GM23338 (cell line): ENCODE results near the gene AIMP1. TPM values are rescaled to one million over a fixed set of nuclear protein-coding genes. Genes with fewer than 3 reads are reported as not detected.

Source experiments
- ATAC-seq: fragments of 200-7000 bp; cut with Tn5 transposase; 3 replicates; pipeline ENCODE4 v1.9.1; 2020
- DNase-seq: peaks from one replicate; pipeline ENCODE4 v3.0.0-alpha.2; 2015; ENCODE audit warnings: low spot score
- H2AFZ ChIP-seq: fragments of 200-600 bp; sonication (generic); 2 replicates; pipeline ENCODE4 v1.8.0; 2016; ENCODE audit warnings: antibody characterized with exemption, mild to moderate bottlenecking, moderate library complexity
- H3F3A ChIP-seq: fragments of 200-600 bp; sonication (generic); replicated peaks from 2 replicates; pipeline ENCODE4 v1.8.0; 2017; ENCODE audit warnings: antibody characterized with exemption, mixed run types, low read depth
- H3K27ac ChIP-seq: fragments of 200-600 bp; sonication (generic); 2 replicates; pipeline ENCODE4 v1.6.1; 2016; ENCODE audit warnings: low read depth
- H3K27me3 ChIP-seq: fragments of 200-600 bp; sonication (generic); 2 replicates; pipeline ENCODE4 v1.8.0; 2016; ENCODE audit warnings: mild to moderate bottlenecking, mixed run types, moderate library complexity; ENCODE audit not compliant: insufficient read depth
- H3K36me3 ChIP-seq: fragments of 200-600 bp; sonication (generic); 2 replicates; pipeline ENCODE4 v1.8.0; 2016; ENCODE audit warnings: mild to moderate bottlenecking; ENCODE audit not compliant: insufficient read depth
- H3K4me1 ChIP-seq: fragments of 200-600 bp; sonication (generic); 2 replicates; pipeline ENCODE4 v1.8.0; 2016; ENCODE audit warnings: mild to moderate bottlenecking, moderate library complexity; ENCODE audit not compliant: insufficient read depth
- H3K4me2 ChIP-seq: fragments of 200-600 bp; sonication (generic); 2 replicates; pipeline ENCODE4 v1.7.1; 2017; ENCODE audit warnings: mixed run types
- H3K4me3 ChIP-seq: fragments of 200-600 bp; sonication (generic); 2 replicates; pipeline ENCODE4 v1.6.1; 2016; ENCODE audit warnings: mixed run types
- H3K79me2 ChIP-seq: fragments of 200-600 bp; sonication (generic); replicated peaks from 2 replicates; pipeline ENCODE4 v1.8.0; 2017; ENCODE audit warnings: mild to moderate bottlenecking; ENCODE audit not compliant: insufficient read depth
- H3K9me2 ChIP-seq: fragments of 200-600 bp; sonication (generic); 2 replicates; pipeline ENCODE4 v1.8.0; 2017; ENCODE audit not compliant: insufficient read depth
- H4K20me1 ChIP-seq: fragments of 200-600 bp; sonication (generic); replicated peaks from 2 replicates; pipeline ENCODE4 v1.8.0; 2017; ENCODE audit warnings: mild to moderate bottlenecking; ENCODE audit not compliant: insufficient read depth
- H3K27ac Mint-ChIP-seq: 2 replicates; pipeline ENCODE4 v1.8.0; 2020; ENCODE audit warnings: inconsistent platforms, mild to moderate bottlenecking, moderate library complexity, mixed read lengths
- H3K27me3 Mint-ChIP-seq: 3 replicates; pipeline ENCODE4 v1.8.0; 2022; ENCODE audit warnings: low read depth, mild to moderate bottlenecking, moderate library complexity, mixed read lengths, inconsistent platforms; ENCODE audit not compliant: insufficient read depth, poor library complexity
- H3K36me3 Mint-ChIP-seq: 3 replicates; pipeline ENCODE4 v1.8.0; 2021; ENCODE audit warnings: low read depth, mild to moderate bottlenecking, inconsistent platforms, moderate library complexity, mixed read lengths
- H3K4me1 Mint-ChIP-seq: 3 replicates; pipeline ENCODE4 v1.8.0; 2020; ENCODE audit warnings: mild to moderate bottlenecking, inconsistent platforms, mixed read lengths
- H3K4me3 Mint-ChIP-seq: 3 replicates; pipeline ENCODE4 v1.8.0; 2021; ENCODE audit warnings: moderate library complexity, mild to moderate bottlenecking, inconsistent platforms, mixed read lengths
- H3K9me3 Mint-ChIP-seq: 3 replicates; pipeline ENCODE4 v1.8.0; 2020; ENCODE audit warnings: moderate library complexity, mild to moderate bottlenecking, inconsistent platforms, mixed read lengths
- EZH2phosphoT487 ChIP-seq: fragments of 200-600 bp; sonication (generic); IDR thresholded peaks from one replicate; pipeline ENCODE4 v1.8.1; 2018; ENCODE audit warnings: antibody characterized with exemption; ENCODE audit not compliant: unreplicated experiment
- JUNB ChIP-seq: IDR thresholded peaks from one replicate; pipeline ENCODE4 v1.6.1; 2016; ENCODE audit warnings: antibody characterized with exemption; ENCODE audit not compliant: unreplicated experiment
- NANOG ChIP-seq: IDR thresholded peaks from 2 replicates; pipeline ENCODE4 v1.6.1; 2016; ENCODE audit warnings: antibody characterized with exemption, borderline replicate concordance
- STAT1 ChIP-seq: IDR thresholded peaks from one replicate; pipeline ENCODE4 v1.6.1; 2016; ENCODE audit warnings: antibody characterized with exemption; ENCODE audit not compliant: unreplicated experiment
- polyA plus RNA-seq: library from polyadenylated mRNA; unstranded; fragments of >200 nt; fragmentation: Nextera tagmentation; extraction: Ambion mirVana; gene quantifications from 2 replicates; pipeline ENCODE4 v1.2.1, GENCODE V29; 2016
- total RNA-seq: library from RNA; depleted of rRNA; stranded (reverse); fragments of >200 nt; shearing (Covaris generic); gene quantifications from 2 replicates; pipeline ENCODE4 v1.2.3, GENCODE V29; 2014
- TF ChIP-seq, protein P1 (sequence below): fragments of 250-450 bp; sonication (Bioruptor Pico); IDR thresholded peaks from 2 replicates; pipeline ENCODE4 v1.5.0; 2020; ENCODE audit warnings: mild to moderate bottlenecking, moderate library complexity
- TF ChIP-seq, protein P2 (sequence below): IDR thresholded peaks from 2 replicates; pipeline ENCODE4 v1.6.1; 2016; ENCODE audit warnings: antibody characterized with exemption
- TF ChIP-seq, protein P3 (sequence below): IDR thresholded peaks from one replicate; pipeline ENCODE4 v1.6.1; 2018; ENCODE audit warnings: antibody characterized with exemption; ENCODE audit not compliant: unreplicated experiment

AIMP1 gene
- total and polyA plus RNA-seq, 2 experiments from 2014 or later = 34.5 to 200 TPM

DNA sequence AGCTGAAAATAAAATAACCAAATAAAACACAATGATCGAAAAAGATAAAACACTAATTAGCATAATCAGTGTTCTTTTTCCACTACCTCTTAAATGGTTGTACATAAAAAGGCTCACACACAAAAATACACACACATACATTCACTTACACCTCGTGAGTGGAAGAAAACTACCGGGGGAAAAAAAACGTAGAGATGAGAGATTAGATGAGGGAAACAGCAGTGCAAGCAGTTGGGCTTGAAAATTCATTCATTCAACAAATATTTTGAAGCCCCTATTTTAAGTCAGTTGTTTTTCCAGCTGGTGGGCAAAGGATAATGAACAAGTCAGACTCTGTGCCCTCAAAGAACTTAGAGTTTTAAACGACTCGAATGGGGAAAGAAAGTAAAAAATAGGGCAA lies 1.4 kb upstream of the AIMP1 start (continued):
- TF ChIP-seq, protein P1, sequence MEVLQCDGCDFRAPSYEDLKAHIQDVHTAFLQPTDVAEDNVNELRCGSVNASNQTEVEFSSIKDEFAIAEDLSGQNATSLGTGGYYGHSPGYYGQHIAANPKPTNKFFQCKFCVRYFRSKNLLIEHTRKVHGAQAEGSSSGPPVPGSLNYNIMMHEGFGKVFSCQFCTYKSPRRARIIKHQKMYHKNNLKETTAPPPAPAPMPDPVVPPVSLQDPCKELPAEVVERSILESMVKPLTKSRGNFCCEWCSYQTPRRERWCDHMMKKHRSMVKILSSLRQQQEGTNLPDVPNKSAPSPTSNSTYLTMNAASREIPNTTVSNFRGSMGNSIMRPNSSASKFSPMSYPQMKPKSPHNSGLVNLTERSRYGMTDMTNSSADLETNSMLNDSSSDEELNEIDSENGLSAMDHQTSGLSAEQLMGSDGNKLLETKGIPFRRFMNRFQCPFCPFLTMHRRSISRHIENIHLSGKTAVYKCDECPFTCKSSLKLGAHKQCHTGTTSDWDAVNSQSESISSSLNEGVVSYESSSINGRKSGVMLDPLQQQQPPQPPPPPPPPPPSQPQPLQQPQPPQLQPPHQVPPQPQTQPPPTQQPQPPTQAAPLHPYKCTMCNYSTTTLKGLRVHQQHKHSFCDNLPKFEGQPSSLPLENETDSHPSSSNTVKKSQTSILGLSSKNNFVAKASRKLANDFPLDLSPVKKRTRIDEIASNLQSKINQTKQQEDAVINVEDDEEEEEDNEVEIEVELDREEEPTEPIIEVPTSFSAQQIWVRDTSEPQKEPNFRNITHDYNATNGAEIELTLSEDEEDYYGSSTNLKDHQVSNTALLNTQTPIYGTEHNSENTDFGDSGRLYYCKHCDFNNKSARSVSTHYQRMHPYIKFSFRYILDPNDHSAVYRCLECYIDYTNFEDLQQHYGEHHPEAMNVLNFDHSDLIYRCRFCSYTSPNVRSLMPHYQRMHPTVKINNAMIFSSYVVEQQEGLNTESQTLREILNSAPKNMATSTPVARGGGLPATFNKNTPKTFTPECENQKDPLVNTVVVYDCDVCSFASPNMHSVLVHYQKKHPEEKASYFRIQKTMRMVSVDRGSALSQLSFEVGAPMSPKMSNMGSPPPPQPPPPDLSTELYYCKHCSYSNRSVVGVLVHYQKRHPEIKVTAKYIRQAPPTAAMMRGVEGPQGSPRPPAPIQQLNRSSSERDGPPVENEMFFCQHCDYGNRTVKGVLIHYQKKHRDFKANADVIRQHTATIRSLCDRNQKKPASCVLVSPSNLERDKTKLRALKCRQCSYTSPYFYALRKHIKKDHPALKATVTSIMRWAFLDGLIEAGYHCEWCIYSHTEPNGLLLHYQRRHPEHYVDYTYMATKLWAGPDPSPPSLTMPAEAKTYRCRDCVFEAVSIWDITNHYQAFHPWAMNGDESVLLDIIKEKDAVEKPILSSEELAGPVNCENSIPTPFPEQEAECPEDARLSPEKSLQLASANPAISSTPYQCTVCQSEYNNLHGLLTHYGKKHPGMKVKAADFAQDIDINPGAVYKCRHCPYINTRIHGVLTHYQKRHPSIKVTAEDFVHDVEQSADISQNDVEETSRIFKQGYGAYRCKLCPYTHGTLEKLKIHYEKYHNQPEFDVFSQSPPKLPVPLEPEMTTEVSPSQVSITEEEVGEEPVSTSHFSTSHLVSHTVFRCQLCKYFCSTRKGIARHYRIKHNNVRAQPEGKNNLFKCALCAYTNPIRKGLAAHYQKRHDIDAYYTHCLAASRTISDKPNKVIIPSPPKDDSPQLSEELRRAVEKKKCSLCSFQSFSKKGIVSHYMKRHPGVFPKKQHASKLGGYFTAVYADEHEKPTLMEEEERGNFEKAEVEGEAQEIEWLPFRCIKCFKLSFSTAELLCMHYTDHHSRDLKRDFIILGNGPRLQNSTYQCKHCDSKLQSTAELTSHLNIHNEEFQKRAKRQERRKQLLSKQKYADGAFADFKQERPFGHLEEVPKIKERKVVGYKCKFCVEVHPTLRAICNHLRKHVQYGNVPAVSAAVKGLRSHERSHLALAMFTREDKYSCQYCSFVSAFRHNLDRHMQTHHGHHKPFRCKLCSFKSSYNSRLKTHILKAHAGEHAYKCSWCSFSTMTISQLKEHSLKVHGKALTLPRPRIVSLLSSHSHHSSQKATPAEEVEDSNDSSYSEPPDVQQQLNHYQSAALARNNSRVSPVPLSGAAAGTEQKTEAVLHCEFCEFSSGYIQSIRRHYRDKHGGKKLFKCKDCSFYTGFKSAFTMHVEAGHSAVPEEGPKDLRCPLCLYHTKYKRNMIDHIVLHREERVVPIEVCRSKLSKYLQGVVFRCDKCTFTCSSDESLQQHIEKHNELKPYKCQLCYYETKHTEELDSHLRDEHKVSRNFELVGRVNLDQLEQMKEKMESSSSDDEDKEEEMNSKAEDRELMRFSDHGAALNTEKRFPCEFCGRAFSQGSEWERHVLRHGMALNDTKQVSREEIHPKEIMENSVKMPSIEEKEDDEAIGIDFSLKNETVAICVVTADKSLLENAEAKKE (CRISPR knock-in tag) = no peak
- TF ChIP-seq JUNB = no peak

DNA sequence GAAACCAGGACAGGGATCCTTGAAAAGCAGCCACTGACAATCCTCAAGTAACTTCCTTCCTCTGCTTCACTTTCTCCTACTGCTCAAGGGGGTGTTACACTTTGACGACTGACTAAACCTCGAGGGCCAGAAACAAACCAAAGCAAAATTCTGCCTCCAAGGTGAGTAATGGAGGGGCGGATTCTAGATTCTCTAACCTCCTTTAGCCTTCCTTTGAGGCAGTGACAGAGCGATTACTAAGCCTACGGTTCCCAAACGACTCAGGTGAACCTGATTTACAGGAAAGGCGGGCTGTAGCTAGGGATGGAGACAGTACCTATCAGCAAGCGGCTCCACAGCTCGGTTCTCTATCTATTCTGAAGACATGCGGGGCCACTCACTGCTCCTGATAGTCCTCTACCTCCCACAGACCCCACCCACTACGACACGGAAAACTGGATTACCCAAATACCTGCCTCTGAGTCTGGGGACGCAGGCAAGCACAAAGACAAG lies 828 bp upstream of the AIMP1 start:
- no peaks in the 10 kb centered on the region for H3F3A ChIP-seq
- no peaks in the 10 kb centered on the region for H3K9me2 ChIP-seq
- H3K4me3 ChIP-seq = peak overlapping the region; percentile 80
- H3K27ac Mint-ChIP-seq = no peak overlapping the region
- peaks cover 89% of the 10 kb centered on the region for H3K79me2 ChIP-seq
- H3K9me3 Mint-ChIP-seq = peaks cover 7% of the 10 kb centered on the region
- H3K27ac ChIP-seq = peak overlapping the region; percentile 92
- ATAC-seq = peak; percentile 55
- H3K4me1 ChIP-seq = no peaks in the 10 kb centered on the region
- no peaks in the 10 kb centered on the region for H4K20me1 ChIP-seq
- H3K27me3 ChIP-seq = no peaks in the 10 kb centered on the region
- DNase-seq = no peak
- no peaks in the 10 kb centered on the region for H3K27me3 Mint-ChIP-seq
- peak overlapping the region; percentile 97 for H3K4me2 ChIP-seq
- no peak overlapping the region for H3K4me3 Mint-ChIP-seq
- H2AFZ ChIP-seq = peak overlapping the region; percentile 28; the same call in 1 of the 2 replicates
- H3K36me3 ChIP-seq = peaks cover 7% of the 10 kb centered on the region; the same call in 1 of the 2 replicates
- peaks cover 4% of the 10 kb centered on the region for H3K4me1 Mint-ChIP-seq
- peaks cover 14% of the 10 kb centered on the region for H3K36me3 Mint-ChIP-seq
- TF ChIP-seq EZH2phosphoT487 (no peak), STAT1 (no peak), JUNB (no peak), NANOG (no peak)
- TF ChIP-seq, protein P2, sequence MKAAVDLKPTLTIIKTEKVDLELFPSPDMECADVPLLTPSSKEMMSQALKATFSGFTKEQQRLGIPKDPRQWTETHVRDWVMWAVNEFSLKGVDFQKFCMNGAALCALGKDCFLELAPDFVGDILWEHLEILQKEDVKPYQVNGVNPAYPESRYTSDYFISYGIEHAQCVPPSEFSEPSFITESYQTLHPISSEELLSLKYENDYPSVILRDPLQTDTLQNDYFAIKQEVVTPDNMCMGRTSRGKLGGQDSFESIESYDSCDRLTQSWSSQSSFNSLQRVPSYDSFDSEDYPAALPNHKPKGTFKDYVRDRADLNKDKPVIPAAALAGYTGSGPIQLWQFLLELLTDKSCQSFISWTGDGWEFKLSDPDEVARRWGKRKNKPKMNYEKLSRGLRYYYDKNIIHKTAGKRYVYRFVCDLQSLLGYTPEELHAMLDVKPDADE = no peak
- TF ChIP-seq, protein P3, sequence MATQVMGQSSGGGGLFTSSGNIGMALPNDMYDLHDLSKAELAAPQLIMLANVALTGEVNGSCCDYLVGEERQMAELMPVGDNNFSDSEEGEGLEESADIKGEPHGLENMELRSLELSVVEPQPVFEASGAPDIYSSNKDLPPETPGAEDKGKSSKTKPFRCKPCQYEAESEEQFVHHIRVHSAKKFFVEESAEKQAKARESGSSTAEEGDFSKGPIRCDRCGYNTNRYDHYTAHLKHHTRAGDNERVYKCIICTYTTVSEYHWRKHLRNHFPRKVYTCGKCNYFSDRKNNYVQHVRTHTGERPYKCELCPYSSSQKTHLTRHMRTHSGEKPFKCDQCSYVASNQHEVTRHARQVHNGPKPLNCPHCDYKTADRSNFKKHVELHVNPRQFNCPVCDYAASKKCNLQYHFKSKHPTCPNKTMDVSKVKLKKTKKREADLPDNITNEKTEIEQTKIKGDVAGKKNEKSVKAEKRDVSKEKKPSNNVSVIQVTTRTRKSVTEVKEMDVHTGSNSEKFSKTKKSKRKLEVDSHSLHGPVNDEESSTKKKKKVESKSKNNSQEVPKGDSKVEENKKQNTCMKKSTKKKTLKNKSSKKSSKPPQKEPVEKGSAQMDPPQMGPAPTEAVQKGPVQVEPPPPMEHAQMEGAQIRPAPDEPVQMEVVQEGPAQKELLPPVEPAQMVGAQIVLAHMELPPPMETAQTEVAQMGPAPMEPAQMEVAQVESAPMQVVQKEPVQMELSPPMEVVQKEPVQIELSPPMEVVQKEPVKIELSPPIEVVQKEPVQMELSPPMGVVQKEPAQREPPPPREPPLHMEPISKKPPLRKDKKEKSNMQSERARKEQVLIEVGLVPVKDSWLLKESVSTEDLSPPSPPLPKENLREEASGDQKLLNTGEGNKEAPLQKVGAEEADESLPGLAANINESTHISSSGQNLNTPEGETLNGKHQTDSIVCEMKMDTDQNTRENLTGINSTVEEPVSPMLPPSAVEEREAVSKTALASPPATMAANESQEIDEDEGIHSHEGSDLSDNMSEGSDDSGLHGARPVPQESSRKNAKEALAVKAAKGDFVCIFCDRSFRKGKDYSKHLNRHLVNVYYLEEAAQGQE = no peak
